Ovary (tissue), 9 donors: ENCODE measurements around the gene NAGS. TPM values are rescaled to one million over a fixed set of nuclear protein-coding genes. Genes with fewer than 3 reads are reported as not detected.

Source experiments
- DNase-seq, 5 donors: peaks; one replicate each; pipeline ENCODE4 v3.0.0-alpha.2; 2019 to 2020
- H3K27ac ChIP-seq, 2 donors: fragments of 200-600 bp; one replicate each; pipeline versions ENCODE4 v1.5.1 to v1.8.0; 2019 to 2022
- H3K27me3 ChIP-seq: fragments of 200-600 bp; one replicate; pipeline ENCODE4 v1.8.0; 2022
- H3K36me3 ChIP-seq: fragments of 200-600 bp; sonication (generic); one replicate; pipeline ENCODE4 v1.5.1; 2019
- H3K4me1 ChIP-seq: one replicate; pipeline ENCODE4 v1.8.1; 2013; ENCODE audit warnings: mild to moderate bottlenecking, moderate library complexity; ENCODE audit not compliant: insufficient read depth
- H3K4me3 ChIP-seq: fragments of 200-600 bp; sonication (generic); one replicate; pipeline ENCODE4 v1.5.1; 2017
- H3K9me3 ChIP-seq, 2 donors: fragments of 200-600 bp in 1 of 2; sonication (generic) in 1 of 2; one replicate each; pipeline versions ENCODE4 v1.5.1 to v1.8.1; 2013 to 2019; ENCODE audit warnings: mild to moderate bottlenecking in 1 of 2, moderate library complexity in 1 of 2
- EP300 ChIP-seq: sonication (generic); formaldehyde crosslinking; IDR thresholded peaks from one replicate; pipeline ENCODE4 v1.6.1; 2017; ENCODE audit warnings: antibody characterized with exemption
- POLR2A ChIP-seq: fragments of 450-650 bp; IDR thresholded peaks from one replicate; pipeline ENCODE4 v1.6.1; 2017; ENCODE audit warnings: antibody characterized with exemption, mild to moderate bottlenecking, moderate library complexity
- WGBS, 3 donors: extraction: QIAGEN DNeasy Blood & Tissue Kit in 1 of 3; methylation state at CpG; one replicate each; pipeline versions ENCODE4 v1.1.5 to v1.1.7; 2013 to 2017; 5-methylcytosine and 5-hydroxymethylcytosine counted together
- intact Hi-C, 4 donors: fragments of 100-400 bp; cut with DNase I; formaldehyde crosslinking; loops; one replicate each; pipeline versions ENCODE4 v1.11.0 to v1.15.1; 2022 to 2023
- polyA plus RNA-seq, 2 donors: library from polyadenylated mRNA; stranded (reverse); fragments of 200-250 nt in 1 of 2; fragments of 350-450 nt in 1 of 2; fragmentation: Illumina TruSeq in 1 of 2; extraction: RNeasy Lipid Tissue Mini Kit (QIAGEN cat#74804) in 1 of 2; gene quantifications; one replicate each; pipeline ENCODE4 v1.2.3, GENCODE V29; 2013 to 2014
- total RNA-seq, 7 donors: library from RNA; depleted of rRNA in 2 of 7; stranded (reverse); fragments of >200 nt in 2 of 7; fragmentation: NEBNext Ultra II Directional in 3 of 7; extraction: Animal tissue kit (Norgen Biotek cat#: 25700) in 3 of 7; gene quantifications; one replicate each; pipeline versions ENCODE4 v1.1.0 to v1.2.4, GENCODE V29; 2016 to 2023
- TF ChIP-seq, protein P1 (sequence below), 3 donors: fragments of 450-650 bp in 2 of 3; fragments of 200-600 bp in 1 of 3; IDR thresholded peaks; one replicate each; pipeline versions ENCODE4 v1.5.1 to v1.8.0; 2016 to 2022; ENCODE audit warnings: antibody characterized with exemption in 3 of 3, mild to moderate bottlenecking in 1 of 3
- donor health status: DM: no; HTN: no; CAD: no; lungs with moderate emphysema.
- donor health status: DM: no; HTN: no; CAD: no.
- donor health status: Bipolar disorder and iron deficiency.
- donor health status: DM: yes; HTN: yes; CAD: no.
- donor health status: DM: no; HTN: no; CAD: no.
- donor health status: DM: yes; HTN: yes; CAD: no.

NAGS gene
- total and polyA plus RNA-seq, 9 donors = 0.33 to 1.7 (median 1.3) TPM

DNA sequence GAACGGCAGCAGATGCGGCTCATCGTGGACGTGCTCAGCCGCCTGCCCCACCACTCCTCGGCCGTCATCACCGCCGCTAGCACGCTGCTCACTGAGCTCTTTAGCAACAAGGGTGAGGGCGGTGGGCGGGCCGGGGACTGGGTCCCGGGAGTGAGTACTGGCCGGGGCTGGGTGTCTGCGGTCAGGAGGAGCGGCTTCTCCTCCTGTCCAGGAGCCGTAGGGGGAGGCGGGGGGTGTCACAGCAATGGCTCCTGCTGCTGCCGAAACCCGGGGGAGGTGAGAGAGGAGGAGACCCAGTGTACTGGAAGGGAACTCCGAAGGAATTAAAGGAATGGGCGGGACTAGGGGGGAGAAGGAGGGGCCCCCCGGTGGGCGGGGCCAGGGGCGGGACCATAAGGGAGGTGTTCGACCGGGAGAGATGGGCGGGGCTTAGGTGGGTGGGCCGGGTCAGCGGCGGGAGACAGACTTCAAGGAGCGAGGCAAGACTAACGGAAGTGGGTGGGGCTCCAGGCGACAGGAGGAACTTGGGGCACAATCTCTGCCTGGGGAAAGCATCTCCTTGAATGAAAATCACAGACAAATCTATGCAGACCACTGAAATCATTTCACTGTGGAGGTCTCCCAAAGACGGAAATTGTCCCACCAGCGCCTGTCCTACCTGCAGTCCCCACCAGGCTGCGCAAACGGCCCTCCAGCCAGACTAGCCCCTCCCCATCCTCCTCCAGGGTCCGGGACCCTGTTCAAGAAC is 2.4 kb downstream of the NAGS start:
- H3K27ac ChIP-seq = no peak overlapping the region
- 0 to 1% (median 1%) methylated on average over 37 to 40 of the region's 40 CpGs for WGBS, 3 donors

DNA sequence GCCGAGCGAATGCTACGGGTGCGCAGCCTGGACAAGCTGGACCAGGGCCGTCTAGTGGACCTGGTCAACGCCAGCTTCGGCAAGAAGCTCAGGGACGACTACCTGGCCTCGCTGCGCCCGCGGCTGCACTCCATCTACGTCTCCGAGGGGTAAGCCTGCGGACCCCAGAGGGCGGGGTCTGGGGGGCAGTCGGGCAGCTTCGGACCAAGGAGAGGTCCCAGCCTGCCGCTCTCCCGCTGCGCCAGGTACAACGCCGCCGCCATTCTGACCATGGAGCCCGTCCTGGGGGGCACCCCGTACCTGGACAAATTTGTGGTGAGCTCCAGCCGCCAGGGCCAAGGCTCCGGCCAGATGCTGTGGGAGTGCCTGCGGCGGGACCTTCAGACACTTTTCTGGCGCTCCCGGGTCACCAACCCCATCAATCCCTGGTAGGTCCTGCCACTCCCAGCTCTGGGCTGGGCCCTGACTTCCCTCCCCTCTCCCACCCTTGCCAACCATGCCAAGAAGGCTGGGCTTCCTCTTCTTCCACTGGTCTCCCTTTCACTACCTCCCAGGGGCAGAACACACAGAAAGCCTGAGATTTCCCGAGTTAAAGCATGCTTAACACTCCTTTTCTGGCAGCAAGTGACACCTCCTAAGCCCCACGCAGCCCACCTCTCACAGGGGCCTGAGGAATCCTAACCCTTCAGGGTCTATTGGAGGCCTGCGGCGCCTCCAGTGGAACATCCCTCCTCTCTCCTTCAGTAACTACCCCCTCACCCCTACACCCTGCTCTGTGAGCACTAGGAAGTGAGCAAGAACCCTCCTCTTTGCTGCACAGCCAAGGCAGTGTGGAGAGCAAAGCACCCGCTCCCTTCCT is 3.2 kb downstream of the NAGS start:
- Histone ChIP-seq H3K4me3 (peak overlapping the region; percentile 50), H3K9me3 (no peaks in the 10 kb centered on the region), H3K27ac (no peak overlapping the region), H3K4me1 (peaks cover 10% of the 10 kb centered on the region), H3K36me3 (no peaks in the 10 kb centered on the region), H3K27me3 (peaks cover 2% of the 10 kb centered on the region)
- intact Hi-C loops = loop anchor here in 1 of 4 donors (5.0 kb wide), 1 partner anchor 35 kb away; no protein-coding TSS in a partner anchor
- DNase-seq = no peak
- TF ChIP-seq, protein P1, sequence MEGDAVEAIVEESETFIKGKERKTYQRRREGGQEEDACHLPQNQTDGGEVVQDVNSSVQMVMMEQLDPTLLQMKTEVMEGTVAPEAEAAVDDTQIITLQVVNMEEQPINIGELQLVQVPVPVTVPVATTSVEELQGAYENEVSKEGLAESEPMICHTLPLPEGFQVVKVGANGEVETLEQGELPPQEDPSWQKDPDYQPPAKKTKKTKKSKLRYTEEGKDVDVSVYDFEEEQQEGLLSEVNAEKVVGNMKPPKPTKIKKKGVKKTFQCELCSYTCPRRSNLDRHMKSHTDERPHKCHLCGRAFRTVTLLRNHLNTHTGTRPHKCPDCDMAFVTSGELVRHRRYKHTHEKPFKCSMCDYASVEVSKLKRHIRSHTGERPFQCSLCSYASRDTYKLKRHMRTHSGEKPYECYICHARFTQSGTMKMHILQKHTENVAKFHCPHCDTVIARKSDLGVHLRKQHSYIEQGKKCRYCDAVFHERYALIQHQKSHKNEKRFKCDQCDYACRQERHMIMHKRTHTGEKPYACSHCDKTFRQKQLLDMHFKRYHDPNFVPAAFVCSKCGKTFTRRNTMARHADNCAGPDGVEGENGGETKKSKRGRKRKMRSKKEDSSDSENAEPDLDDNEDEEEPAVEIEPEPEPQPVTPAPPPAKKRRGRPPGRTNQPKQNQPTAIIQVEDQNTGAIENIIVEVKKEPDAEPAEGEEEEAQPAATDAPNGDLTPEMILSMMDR (IDR thresholded peaks at IDR 0.05) = peak in 1 of 3 donors; percentile 25
- TF ChIP-seq EP300 = no peak
- WGBS, 3 donors = 3 to 4% (median 3%) methylated on average over 30 to 37 of the region's 37 CpGs

More for the DNA sequence above, 2.4 kb downstream of the NAGS start:
- H3K4me3 ChIP-seq = peak overlapping the region; percentile 50
- DNase-seq = peak; percentile 95 to 97 (median 96)
- peaks cover 10% of the 10 kb centered on the region for H3K4me1 ChIP-seq
- TF ChIP-seq EP300 = no peak
- TF ChIP-seq, protein P1 (IDR thresholded peaks at IDR 0.05) = peak in 2 of 3 donors; percentile 51 to 59
- no peak for TF ChIP-seq POLR2A
- no peaks in the 10 kb centered on the region for H3K9me3 ChIP-seq
- H3K27me3 ChIP-seq = peaks cover 2% of the 10 kb centered on the region
- H3K36me3 ChIP-seq = no peaks in the 10 kb centered on the region
- intact Hi-C loops = loop anchor here in 1 of 4 donors (5.0 kb wide), 1 partner anchor 36 kb away; no protein-coding TSS in a partner anchor

DNA sequence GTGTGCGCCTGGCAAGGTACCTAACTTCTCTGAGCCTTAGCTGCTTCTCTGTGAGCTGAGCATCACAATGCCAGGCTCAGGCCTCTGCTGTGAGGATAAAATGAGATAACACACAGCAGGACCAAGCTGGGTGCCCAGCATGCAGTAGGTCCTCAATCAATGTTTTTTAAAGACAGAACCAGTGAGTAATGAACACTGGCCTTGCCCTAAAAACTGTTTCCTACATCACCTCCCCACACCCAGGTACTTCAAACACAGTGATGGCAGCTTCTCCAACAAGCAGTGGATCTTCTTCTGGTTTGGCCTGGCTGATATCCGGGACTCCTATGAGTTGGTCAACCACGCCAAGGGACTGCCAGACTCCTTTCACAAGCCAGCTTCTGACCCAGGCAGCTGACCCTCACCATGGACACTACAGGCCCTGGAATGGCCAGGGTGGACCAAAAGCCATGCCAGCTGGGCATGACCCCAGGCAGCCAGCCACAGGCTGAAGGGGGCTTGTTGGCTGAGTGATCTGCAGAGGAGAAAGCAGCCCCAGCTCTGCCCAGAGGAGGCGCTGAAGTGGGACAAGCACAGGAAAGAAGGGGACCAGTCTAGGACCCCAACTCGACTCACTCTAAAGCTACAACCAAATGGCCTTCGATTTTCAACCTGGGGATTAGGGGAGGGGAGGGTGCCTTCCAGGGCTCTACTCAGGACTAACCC is 3.9 kb downstream of the NAGS start:
- intact Hi-C loops = loop anchor here in 1 of 4 donors (5.0 kb wide), 1 partner anchor 34 kb away; no protein-coding TSS in a partner anchor
- Histone ChIP-seq H3K27ac (no peak overlapping the region), H3K36me3 (no peaks in the 10 kb centered on the region), H3K4me1 (peaks cover 10% of the 10 kb centered on the region), H3K4me3 (no peak overlapping the region), H3K27me3 (peaks cover 2% of the 10 kb centered on the region), H3K9me3 (no peaks in the 10 kb centered on the region)
- TF ChIP-seq POLR2A (no peak), EP300 (no peak)
- TF ChIP-seq, protein P1 (IDR thresholded peaks at IDR 0.05) = no peak
- 68 to 72% (median 68%) methylated on average over 6 of the region's 6 CpGs for WGBS, 3 donors
- DNase-seq = no peak
